IPS-11a (cell line): Measurements from ENCODE around the gene EFHD2.
A peak's percentile ranks its signal among the peaks of the same experiment; 100 is the strongest.
"Not testable (repeated sequence)": the region's sequence is repeated elsewhere in the genome, so short reads cannot be mapped to it uniquely, and the experiment has no call there.

Experiments
- H3K4me3 ChIP-seq: one replicate; pipeline ENCODE4 v1.5.1; 2013; ENCODE audit warnings: low read depth, low read length, control low read depth

Gene EFHD2

DNA sequence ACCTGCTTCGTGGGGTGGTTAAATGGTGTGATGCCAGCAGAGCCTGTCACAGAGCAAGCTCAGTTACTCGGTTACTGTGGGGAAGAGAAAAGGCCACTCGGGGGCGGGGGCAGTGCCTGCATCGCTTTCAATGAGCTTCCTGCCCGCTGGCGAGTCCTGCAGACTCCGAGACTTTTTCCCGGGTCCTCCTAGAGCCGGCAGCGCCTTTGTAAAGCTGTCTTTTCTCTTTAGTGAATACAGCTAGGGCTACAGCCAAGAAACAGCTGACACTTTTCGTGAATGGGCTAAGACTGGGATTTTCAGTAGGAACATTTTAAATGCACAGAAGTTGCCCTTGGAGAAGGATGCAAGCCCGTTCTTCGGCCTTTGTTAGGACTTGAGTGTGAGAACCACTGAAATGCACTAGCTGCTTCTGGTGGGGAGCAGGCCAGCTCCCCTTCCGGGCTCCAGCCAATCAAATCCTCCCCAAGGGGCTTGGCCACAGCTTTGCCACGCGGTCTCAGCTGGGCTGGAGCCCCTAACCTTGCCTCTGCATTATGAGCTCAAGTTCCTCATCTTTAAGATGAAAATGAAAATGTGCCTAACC, 23.4 kb upstream of the EFHD2 start:
- no peak overlapping the region for H3K4me3 ChIP-seq

DNA sequence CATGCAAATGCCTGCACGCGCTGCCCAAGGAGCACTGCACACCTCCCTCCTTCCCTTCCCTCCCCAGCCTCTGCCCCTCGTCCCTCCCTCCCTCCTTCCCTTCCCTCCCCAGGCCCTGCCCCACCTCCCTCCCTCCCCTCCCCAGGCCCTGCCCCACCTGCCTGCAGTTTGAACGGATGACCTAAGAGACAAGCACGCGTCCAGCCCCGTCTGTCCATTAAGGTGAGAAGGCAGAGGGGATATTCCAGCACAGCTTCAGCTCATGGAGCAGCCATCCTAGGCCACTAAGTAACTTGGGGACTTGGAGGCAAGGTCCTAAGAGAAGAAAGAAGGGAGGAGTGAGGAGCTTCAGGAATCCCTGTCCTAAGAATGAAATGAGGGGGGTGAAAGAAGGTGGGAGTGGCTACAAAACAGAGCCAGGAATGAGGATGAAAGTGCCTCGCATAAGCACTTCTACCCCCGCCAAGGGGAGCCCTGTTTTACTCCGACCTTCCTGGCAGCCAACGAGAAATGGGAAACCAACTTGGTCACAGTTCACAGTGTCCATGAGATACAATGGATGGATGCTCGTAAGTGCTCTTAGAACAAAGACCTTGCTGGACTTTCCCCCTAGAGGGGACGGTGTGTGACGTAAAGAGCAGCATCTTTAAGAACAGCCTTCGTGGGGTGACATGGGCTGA, 21.3 kb upstream of the EFHD2 start:
- H3K4me3 ChIP-seq: no peak overlapping the region

DNA sequence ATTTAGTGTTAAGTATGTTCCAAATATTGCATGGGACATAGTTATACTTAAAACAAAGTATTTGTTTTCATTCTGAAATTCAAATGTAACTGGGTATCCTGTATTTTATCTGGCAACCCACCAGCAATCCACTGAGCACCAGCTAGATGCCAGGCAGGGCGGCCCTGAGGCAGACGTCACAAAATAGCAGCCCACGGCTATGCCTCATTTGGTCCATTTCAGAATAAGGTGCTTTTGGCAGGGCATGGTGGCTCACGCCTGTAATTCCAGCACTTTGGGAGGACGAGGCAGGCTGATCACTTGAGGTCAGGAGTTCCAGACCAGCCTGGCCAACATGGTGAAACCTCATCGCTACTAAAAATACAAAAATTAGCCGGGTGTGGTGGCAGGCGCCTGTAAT, 19.9 kb upstream of the EFHD2 start:
- H3K4me3 ChIP-seq: not testable (repeated sequence)

DNA sequence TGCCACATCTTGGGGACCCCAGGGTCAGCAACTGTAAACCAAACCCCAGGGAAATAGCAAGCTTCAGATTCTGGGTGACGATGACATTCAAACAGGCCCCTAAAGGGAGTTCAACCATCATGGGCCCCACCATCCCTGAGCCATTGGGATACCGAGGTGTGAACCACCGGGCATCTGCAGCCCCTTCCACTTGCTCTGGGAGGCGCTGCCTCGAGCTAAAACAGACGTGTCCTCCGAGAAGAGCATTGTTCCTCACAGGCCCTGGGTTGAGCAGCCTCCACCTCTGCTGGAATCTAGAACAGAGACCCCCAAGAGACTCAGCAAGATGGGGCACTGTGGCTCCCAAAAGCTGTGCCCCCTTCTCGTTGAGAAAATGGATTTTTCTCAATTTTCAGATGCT, 19.0 kb upstream of the EFHD2 start:
- H3K4me3 ChIP-seq: no peak overlapping the region

GRCh38 chr1:15391366-15391765, 18.3 kb upstream of the EFHD2 start:
- H3K4me3 ChIP-seq: no peak overlapping the region

GRCh38 chr1:15393475-15394257, 16.0 kb upstream of the EFHD2 start:
- H3K4me3 ChIP-seq: no peak overlapping the region

- no peak overlapping the region for H3K4me3 ChIP-seq
Measured at GRCh38 chr1:15394258-15394690, 15.4 kb upstream of the EFHD2 start.

GRCh38 chr1:15397236-15397635, 12.5 kb upstream of the EFHD2 start:
- H3K4me3 ChIP-seq: no peak overlapping the region

DNA sequence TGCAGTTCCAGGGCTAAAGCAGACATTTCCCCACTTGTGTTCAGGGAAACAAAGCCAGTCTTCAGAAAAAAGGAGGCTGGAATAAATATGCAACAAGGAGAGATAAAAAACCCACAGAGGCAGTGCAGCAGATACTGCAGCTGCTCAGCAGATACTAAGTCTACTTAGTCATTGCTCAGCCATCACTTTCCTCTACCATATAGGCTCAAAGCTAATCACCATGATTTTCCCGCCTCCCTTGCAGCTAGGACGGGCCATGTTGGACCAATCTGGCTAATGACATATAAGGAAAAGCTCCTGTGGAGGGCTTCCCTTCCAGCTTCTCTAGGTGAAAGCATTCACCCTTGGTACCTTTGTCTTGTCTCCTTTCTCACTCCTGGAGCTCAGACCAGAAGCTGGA, 10.0 kb upstream of the EFHD2 start:
- no peak overlapping the region for H3K4me3 ChIP-seq

GRCh38 chr1:15400627-15401026, 9.1 kb upstream of the EFHD2 start:
- no peak overlapping the region for H3K4me3 ChIP-seq

DNA sequence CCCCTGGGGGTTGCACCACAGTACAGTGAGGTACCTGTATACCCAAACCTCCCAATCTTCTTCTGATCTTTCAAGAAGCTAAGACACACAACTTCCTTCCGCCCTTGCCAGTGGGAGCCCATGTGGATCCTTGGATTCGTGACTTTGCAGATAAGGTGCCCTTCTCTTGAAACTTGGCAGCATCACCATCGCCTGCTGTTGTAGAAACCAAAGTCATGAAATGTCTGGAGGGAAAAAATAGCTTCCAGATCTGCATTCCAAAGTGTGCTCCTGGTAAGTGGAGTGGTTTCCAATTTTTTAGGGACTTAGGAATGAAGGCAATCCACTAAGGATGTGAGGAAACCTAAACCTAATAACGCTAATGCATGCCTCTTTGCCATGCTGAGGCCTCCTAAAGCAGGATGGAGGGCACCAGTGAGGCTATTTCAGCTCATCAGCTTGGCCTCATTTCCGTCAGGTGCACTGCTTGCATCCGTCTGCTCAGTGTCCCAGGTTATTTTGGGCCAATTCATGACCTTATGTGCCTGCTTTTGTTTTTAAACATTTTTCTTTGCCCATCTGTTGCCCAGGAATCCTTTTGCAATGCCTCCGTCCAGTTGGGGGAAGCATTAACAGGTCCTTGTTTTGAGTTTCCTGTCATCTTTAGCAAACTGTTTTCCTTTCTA, 8.2 kb upstream of the EFHD2 start:
- H3K4me3 ChIP-seq: no peak overlapping the region

DNA sequence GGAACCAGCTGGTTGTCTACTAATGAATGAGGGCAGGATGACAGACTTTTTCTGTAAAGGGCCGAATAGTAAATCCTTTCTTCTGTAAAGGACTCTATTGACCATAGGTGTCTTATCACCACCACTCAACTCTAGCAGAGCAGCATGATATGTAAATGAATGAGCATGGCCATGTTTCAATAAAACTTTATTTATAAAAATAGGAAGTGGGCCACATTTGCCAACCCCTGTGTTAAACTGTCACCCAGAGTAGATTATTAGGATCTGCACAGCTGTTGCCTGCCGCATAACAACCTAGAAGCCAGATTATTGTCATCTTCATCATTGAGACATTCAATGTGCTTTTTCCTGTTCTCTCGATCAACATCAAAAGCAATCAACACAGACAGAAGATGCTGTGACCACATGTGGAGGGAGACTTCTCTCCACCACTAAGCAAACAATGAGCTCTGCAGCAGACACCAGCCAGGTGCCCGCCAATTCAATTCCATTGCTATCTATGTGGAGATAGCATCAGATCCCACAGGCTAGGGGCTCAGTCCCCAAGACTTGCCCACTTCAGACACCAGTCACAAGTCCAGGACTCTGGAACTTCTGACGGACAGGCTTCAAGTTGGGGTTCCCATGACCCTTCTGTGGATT, 6.8 kb upstream of the EFHD2 start:
- no peak overlapping the region for H3K4me3 ChIP-seq

GRCh38 chr1:15403962-15404580, 5.6 kb upstream of the EFHD2 start:
- no peak overlapping the region for H3K4me3 ChIP-seq

DNA sequence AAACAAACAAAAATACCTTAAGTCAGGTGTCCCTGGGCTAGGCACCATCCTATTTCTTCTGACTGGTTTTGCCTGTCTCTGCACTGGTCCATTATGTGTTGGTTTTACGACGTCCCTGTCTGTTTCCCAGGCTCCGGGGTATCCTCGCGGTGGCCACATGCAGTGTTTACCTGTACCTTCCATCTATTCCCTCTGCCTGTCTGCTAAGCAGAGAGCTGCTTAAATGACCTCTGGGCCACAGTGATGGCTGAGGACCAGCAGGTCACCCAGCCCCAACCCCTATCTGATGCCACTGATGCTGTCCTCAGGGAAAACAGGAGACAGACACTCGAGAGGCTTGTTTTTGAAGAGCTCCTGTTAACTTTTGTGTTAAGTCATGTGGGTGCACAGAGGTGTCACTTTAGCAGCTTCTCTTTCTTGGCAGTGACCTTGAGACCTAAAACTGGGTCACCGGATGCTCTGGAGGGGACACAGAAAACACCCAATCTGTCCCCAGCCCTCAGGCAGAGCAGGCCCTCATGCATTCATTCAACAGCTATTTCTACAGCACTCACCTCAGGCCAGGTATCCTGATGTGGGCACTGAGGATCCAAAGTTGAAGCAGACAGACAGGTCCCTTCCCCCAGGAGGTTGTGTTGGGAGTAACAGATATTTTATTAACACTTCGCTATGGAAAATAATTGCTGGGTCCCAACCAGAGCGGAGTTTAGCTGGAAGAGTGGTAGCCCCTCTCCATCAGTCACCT, 4.4 kb upstream of the EFHD2 start:
- H3K4me3 ChIP-seq: no peak overlapping the region

GRCh38 chr1:15406614-15407559, 2.8 kb upstream of the EFHD2 start:
- H3K4me3 ChIP-seq: no peak overlapping the region

DNA sequence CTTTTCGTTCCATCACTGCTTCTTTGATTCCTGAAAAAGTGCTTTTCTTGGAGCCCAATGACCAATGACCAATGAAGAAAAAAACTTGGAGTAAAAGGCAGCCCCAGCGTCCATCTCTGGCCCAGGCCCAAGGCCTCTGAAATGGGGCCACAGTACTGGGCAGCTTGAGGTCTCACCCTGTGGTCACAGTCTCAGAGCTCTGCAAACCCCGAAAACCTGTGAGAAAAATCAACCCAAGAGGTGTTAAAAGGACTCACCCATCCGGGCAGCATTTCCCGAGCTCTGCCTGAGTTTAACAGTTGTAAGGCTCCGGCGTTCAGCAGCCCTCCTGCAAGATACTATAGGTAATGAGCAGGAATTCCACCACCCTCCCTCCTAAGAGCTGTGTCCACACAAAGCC, 2.1 kb upstream of the EFHD2 start:
- no peak overlapping the region for H3K4me3 ChIP-seq

DNA sequence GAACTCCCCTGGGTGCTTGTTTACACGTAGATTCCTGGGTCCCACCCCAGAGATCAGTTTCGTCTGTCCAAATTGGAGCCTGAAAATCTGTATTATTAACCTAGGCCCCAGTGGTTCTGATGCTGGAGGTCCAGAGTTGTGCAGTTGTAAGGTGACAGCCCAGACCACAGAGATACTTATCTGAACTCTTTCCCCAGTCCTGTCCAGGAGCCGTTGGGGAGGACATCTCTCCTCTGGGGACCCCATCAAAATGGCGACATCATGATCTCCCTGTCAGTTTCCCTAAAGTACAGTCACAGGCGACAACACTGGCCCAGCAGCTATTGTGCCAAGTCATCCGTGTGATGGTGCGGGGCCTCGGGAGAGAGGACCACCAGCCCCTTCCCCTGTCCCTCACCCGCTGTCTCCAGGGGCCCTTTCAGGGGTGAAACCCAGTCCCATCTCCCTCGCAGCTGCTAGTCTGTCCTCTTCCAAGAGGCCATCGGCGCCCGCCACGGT, 749 bp upstream of the EFHD2 start:
- peak overlapping the region; percentile 55 for H3K4me3 ChIP-seq

- peak overlapping the region; percentile 55 for H3K4me3 ChIP-seq
Measured at GRCh38 chr1:15410223-15410883, 665 bp downstream of the EFHD2 start.
